Gastrocnemius medialis (tissue), 4 donors: ENCODE measurements around the gene RBPMS2.

Experiments
- CTCF ChIP-seq, 5 experiments: fragments of 450-650 bp in 3 of 5; fragments of 200-600 bp in 2 of 5; sonication (generic) in 2 of 5; IDR thresholded peaks in 4 of 5; conservative IDR thresholded peaks in 1 of 5; 1 replicate in 4 of 5; 2 replicates in 1 of 5; pipeline ENCODE4 v1.5.1; 2016 to 2019; ENCODE audit warnings: antibody characterized with exemption in 5 of 5, mild to moderate bottlenecking in 3 of 5, moderate library complexity in 3 of 5
- POLR2A ChIP-seq, 2 donors: fragments of 450-650 bp; IDR thresholded peaks; one replicate each; pipeline ENCODE4 v1.6.1; 2017; ENCODE audit warnings: antibody characterized with exemption in 2 of 2, mild to moderate bottlenecking in 2 of 2, moderate library complexity in 2 of 2

- TF ChIP-seq POLR2A (IDR thresholded peaks at IDR 0.05) (no peak), CTCF (IDR thresholded peaks at IDR 0.05 in 4 of 5, conservative IDR thresholded peaks at IDR 0.05 in 1 of 5) (no peak)
These were observed 79.8 kb downstream of the RBPMS2 start for GRCh38 chr15:64695561-64695992.
